Jurkat, Clone E6-1 (cell line): ENCODE data around the gene MFNG.
"Not testable (repeated sequence)": the region's sequence is repeated elsewhere in the genome, so short reads cannot be mapped to it uniquely, and the experiment has no call there.

ENCODE experiments used
- DNase-seq: peaks from one replicate; pipeline ENCODE4 v3.0.0-alpha.2; 2011; ENCODE audit warnings: low read depth, low spot score
- H3K4me3 ChIP-seq: 2 replicates; pipeline ENCODE4 v1.5.1; 2011; ENCODE audit warnings: mild to moderate bottlenecking, low read length, control low read depth, moderate library complexity

The MFNG gene

GRCh38 chr22:37481347-37481907 is 4.8 kb downstream of the MFNG start:
- no peak overlapping the region for H3K4me3 ChIP-seq
- no peak for DNase-seq

GRCh38 chr22:37480387-37481346 is 5.5 kb downstream of the MFNG start:
- no peak overlapping the region for H3K4me3 ChIP-seq
- no peak for DNase-seq

GRCh38 chr22:37479196-37479595 is 7.0 kb downstream of the MFNG start:
- no peak overlapping the region for H3K4me3 ChIP-seq
- no peak for DNase-seq

- DNase-seq: peak; percentile 81
- H3K4me3 ChIP-seq: no peak overlapping the region
Measured at GRCh38 chr22:37476389-37477329, 9.5 kb downstream of the MFNG start.

- no peak for DNase-seq
- H3K4me3 ChIP-seq: no peak overlapping the region
Measured at GRCh38 chr22:37474447-37475090, 11.6 kb downstream of the MFNG start.

- DNase-seq: no peak
- H3K4me3 ChIP-seq: no peak overlapping the region
Measured at GRCh38 chr22:37473437-37473946, 12.7 kb downstream of the MFNG start.

- H3K4me3 ChIP-seq: no peak overlapping the region
- no peak for DNase-seq
Measured at GRCh38 chr22:37472418-37473006, 13.7 kb downstream of the MFNG start.

- no peak for DNase-seq
- no peak overlapping the region for H3K4me3 ChIP-seq
Measured at GRCh38 chr22:37471727-37472417, 14.3 kb downstream of the MFNG start.

- no peak for DNase-seq
- no peak overlapping the region for H3K4me3 ChIP-seq
Measured at GRCh38 chr22:37470087-37470445, 16.1 kb downstream of the MFNG start.

GRCh38 chr22:37469416-37470086 is 16.6 kb downstream of the MFNG start:
- H3K4me3 ChIP-seq: no peak overlapping the region
- no peak for DNase-seq

- DNase-seq, H3K4me3 ChIP-seq: not testable (repeated sequence)
Measured at GRCh38 chr22:37468201-37468695, 17.9 kb downstream of the MFNG start.

GRCh38 chr22:37467391-37467955 is 18.7 kb downstream of the MFNG start:
- DNase-seq: no peak
- H3K4me3 ChIP-seq: no peak overlapping the region

- no peak for DNase-seq
- no peak overlapping the region for H3K4me3 ChIP-seq
Measured at GRCh38 chr22:37464181-37464580, 22.0 kb downstream of the MFNG start.

GRCh38 chr22:37462983-37463382 is 23.2 kb downstream of the MFNG start:
- H3K4me3 ChIP-seq: no peak overlapping the region
- DNase-seq: no peak

- H3K4me3 ChIP-seq: no peak overlapping the region
- DNase-seq: no peak
Measured at GRCh38 chr22:37462436-37462835, 23.7 kb downstream of the MFNG start.

- DNase-seq: no peak
- H3K4me3 ChIP-seq: no peak overlapping the region
Measured at GRCh38 chr22:37461961-37462360, 24.2 kb downstream of the MFNG start.

GRCh38 chr22:37460684-37461083 is 25.5 kb downstream of the MFNG start:
- no peak for DNase-seq
- no peak overlapping the region for H3K4me3 ChIP-seq
